K562 (cell line): Measurements from ENCODE around the gene MEAF6. TPM values are rescaled to one million over a fixed set of nuclear protein-coding genes. Genes with fewer than 3 reads are reported as not detected.

ENCODE experiments used
- ATAC-seq: fragments of 200-7000 bp; cut with Tn5 transposase; 3 replicates; pipeline ENCODE4 v1.9.1; 2020; ENCODE audit warnings: moderate library complexity
- Bru-seq: library from RNA; stranded (reverse); fragments of 400-500 nt; gene quantifications from one replicate; lab custom pipeline; 2021; lab: Mats Ljungman, UMichigan
- BruChase-seq, 2 experiments: library from RNA; stranded (reverse); fragments of 400-500 nt; gene quantifications; one replicate each; lab custom pipeline; 2021; lab: Mats Ljungman, UMichigan
- BruUV-seq: library from RNA; stranded (reverse); fragments of 400-500 nt; replicated peaks from 2 replicates; lab custom pipeline; 2021; lab: Mats Ljungman, UMichigan
- CTCF ChIA-PET: fragments of 300-600 bp; formaldehyde crosslinking; extraction: SDS; loops from one replicate; lab custom pipeline; 2021; ENCODE audit warnings: low intra/inter-chr PET ratio; lab: Yijun Ruan, JAX
- POLR2A ChIA-PET: fragments of 300-600, 350-650 bp; sonication (Branson Sonifier 250); formaldehyde crosslinking; extraction: SDS; loops from one replicate; lab custom pipeline; 2021; ENCODE audit warnings: antibody characterized with exemption, inconsistent platforms; lab: Yijun Ruan, JAX
- DNase-seq, 4 experiments: peaks; one replicate each; pipeline versions ENCODE4 v3.0.0 to v3.0.0-alpha.2; 2011 to 2018; ENCODE audit warnings: low spot score in 3 of 4, mixed read lengths in 3 of 4; ENCODE audit errors: extremely low read depth in 1 of 4
- FAIRE-seq: peaks from 2 replicates; lab custom pipeline; 2011; peaks lifted over from hg19 to GRCh38; lab: Jason Lieb, UNC
- H2AFZ ChIP-seq: 2 replicates; pipeline ENCODE4 v1.6.0; 2011; ENCODE audit warnings: low read depth, low read length, control low read depth, inconsistent platforms
- H3K27ac ChIP-seq: fragments of 200-600 bp; 3 replicates; pipeline ENCODE4 v1.8.0; 2011; ENCODE audit warnings: low read depth, mild to moderate bottlenecking, control low read depth, inconsistent platforms, low read length, moderate library complexity, mixed read lengths; ENCODE audit errors: extremely low read depth
- H3K27me3 ChIP-seq, 2 experiments: fragments of 300-600 bp in 1 of 2; 2 replicates in 1 of 2; 3 replicates in 1 of 2; pipeline versions ENCODE4 v1.6.0 to v1.8.0; 2011; ENCODE audit warnings: inconsistent platforms in 2 of 2, low read length in 2 of 2, mild to moderate bottlenecking in 1 of 2, mixed read lengths in 1 of 2, moderate library complexity in 1 of 2; ENCODE audit not compliant: control insufficient read depth in 2 of 2, insufficient read depth in 2 of 2
- H3K36me3 ChIP-seq: fragments of 300-600 bp; 3 replicates; pipeline ENCODE4 v1.8.0; 2011; ENCODE audit warnings: mild to moderate bottlenecking, low read length, inconsistent platforms; ENCODE audit not compliant: control insufficient read depth, insufficient read depth
- H3K4me1 ChIP-seq, 2 experiments: fragments of 200-600 bp in 1 of 2; replicated peaks in 1 of 2; 2 replicates in 1 of 2; 3 replicates in 1 of 2; pipeline versions ENCODE4 v1.5.1 to v1.8.0; 2011; ENCODE audit warnings: inconsistent platforms in 2 of 2, low read length in 2 of 2, mild to moderate bottlenecking in 1 of 2, mixed read lengths in 1 of 2, moderate library complexity in 1 of 2; ENCODE audit not compliant: control insufficient read depth in 2 of 2, insufficient read depth in 2 of 2
- H3K4me2 ChIP-seq: 2 replicates; pipeline ENCODE4 v1.6.1; 2011; ENCODE audit warnings: low read length, control low read depth, inconsistent platforms, mixed read lengths; ENCODE audit not compliant: insufficient read depth
- H3K4me3 ChIP-seq: fragments of 200-600 bp; sonication (generic), shearing (Covaris generic); 2 replicates; pipeline ENCODE4 v1.5.1; 2016; ENCODE audit warnings: control low read depth, inconsistent platforms
- H3K79me2 ChIP-seq: fragments of 200-600 bp; 3 replicates; pipeline ENCODE4 v1.8.0; 2011; ENCODE audit warnings: low read length, inconsistent platforms; ENCODE audit not compliant: control insufficient read depth, insufficient read depth
- H3K9ac ChIP-seq, 2 experiments: 2 replicates each; pipeline versions ENCODE4 v1.6.0 to v1.6.1; 2011; ENCODE audit warnings: low read depth in 2 of 2, low read length in 2 of 2, control low read depth in 1 of 2, inconsistent platforms in 1 of 2, mild to moderate bottlenecking in 1 of 2, mixed read lengths in 1 of 2; ENCODE audit not compliant: insufficient read depth in 1 of 2
- H3K9me1 ChIP-seq: one replicate; pipeline ENCODE4 v1.6.0; 2011; ENCODE audit warnings: inconsistent platforms, mild to moderate bottlenecking, low read length, moderate library complexity; ENCODE audit not compliant: control insufficient read depth, insufficient read depth
- H3K9me3 ChIP-seq: replicated peaks from 2 replicates; pipeline ENCODE4 v1.5.1; 2011; ENCODE audit warnings: low read depth, low read length, inconsistent platforms; ENCODE audit not compliant: control insufficient read depth, insufficient read depth
- H4K20me1 ChIP-seq: replicated peaks from 2 replicates; pipeline ENCODE4 v1.6.1; 2011; ENCODE audit warnings: low read length, inconsistent platforms, mixed read lengths; ENCODE audit not compliant: control insufficient read depth, insufficient read depth
- ATF2 ChIP-seq: sonication (generic); formaldehyde crosslinking; IDR thresholded peaks from 2 replicates; pipeline ENCODE4 v1.8.1; 2022; ENCODE audit warnings: missing genetic modification reagents
- EP300 ChIP-seq: IDR thresholded peaks from 2 replicates; pipeline ENCODE4 v1.6.1; 2012; ENCODE audit warnings: low read length, improper control_type of control experiment
- SRSF7 ChIP-seq: fragments of 200-400 bp; formaldehyde crosslinking; optimal IDR thresholded peaks from 2 replicates; pipeline ENCODE3; 2017; ENCODE audit warnings: mild to moderate bottlenecking, low read depth, low read length
- ZNF197 ChIP-seq: fragments of 200-800 bp; sonication (Bioruptor generic); IDR thresholded peaks from 2 replicates; pipeline ENCODE4 v1.6.1; 2016; ENCODE audit warnings: low read depth, missing genetic modification characterization, missing compliant biosample characterization
- ZNF398 ChIP-seq: fragments of 250-450 bp; sonication (Bioruptor Pico); IDR thresholded peaks from 2 replicates; pipeline ENCODE4 v1.8.0; 2021; ENCODE audit warnings: moderate library complexity, mild to moderate bottlenecking, inconsistent platforms
- ZNF445 ChIP-seq: fragments of 250-450 bp; sonication (Bioruptor Pico); IDR thresholded peaks from 2 replicates; pipeline ENCODE4 v1.4.0; 2020; ENCODE audit warnings: low read depth, mild to moderate bottlenecking, moderate library complexity
- ZNF507 ChIP-seq: conservative IDR thresholded peaks from 2 replicates; pipeline ENCODE4 v1.6.1; 2017; ENCODE audit warnings: missing genetic modification characterization, missing compliant biosample characterization
- WGBS: fragments of 100-300 bp; shearing (Covaris generic); methylation state at CpG from one replicate; pipeline ENCODE4 v1.1.6; 2016; ENCODE audit warnings: low coverage, mixed read lengths; ENCODE audit not compliant: insufficient coverage; ENCODE audit errors: missing lambda C conversion rate; 5-methylcytosine and 5-hydroxymethylcytosine counted together
- in situ Hi-C: fragments of 300-500 bp; cut with MboI; formaldehyde crosslinking; loops from 4 replicates; pipeline ENCODE4 v1.15.0; 2018; ENCODE audit warnings: inconsistent platforms, mixed read lengths
- intact Hi-C: fragments of 100-400 bp; cut with micrococcal nuclease; formaldehyde crosslinking; loops from 2 replicates; pipeline ENCODE4 v1.14.2; 2022
- long read RNA-seq, 3 experiments: library from polyadenylated mRNA in 2 of 3; library from RNA in 1 of 3; unstranded in 2 of 3; stranded (forward) in 1 of 3; transcript quantifications; one replicate each; pipeline ENCODE4 v2.0.0, GENCODE V29; 2019 to 2022
- polyA minus RNA-seq, 3 experiments: library from RNA; depleted of rRNA, polyadenylated mRNA; stranded (reverse); fragments of >200 nt; gene quantifications; 2 replicates each; pipeline ENCODE4 v1.2.3, GENCODE V29; 2011
- polyA plus RNA-seq, 8 experiments: library from polyadenylated mRNA; depleted of rRNA in 4 of 8; stranded (reverse) in 5 of 8; unstranded in 3 of 8; fragments of >200 nt; fragmentation: Nextera tagmentation in 2 of 8; fragmentation: Illumina TruSeq in 1 of 8; extraction: Ambion mirVana in 2 of 8; extraction: Trizol in 1 of 8; gene quantifications; 2 replicates each; pipeline versions ENCODE4 v1.2.1 to v1.2.3, GENCODE V29; 2011 to 2014; ENCODE audit warnings: inconsistent platforms in 1 of 8, missing spikeins in 1 of 8
- total RNA-seq, 7 experiments: library from RNA; depleted of rRNA in 6 of 7; stranded (reverse); fragments of >200 nt in 6 of 7; fragmentation: Illumina TruSeq in 2 of 7; extraction: Trizol in 2 of 7; gene quantifications; 2 replicates each; pipeline versions ENCODE4 v1.2.1 to v1.2.3, GENCODE V29; 2011 to 2021; ENCODE audit warnings: low replicate concordance in 1 of 7
- TF ChIP-seq, protein P1 (sequence below): fragments of 450-650 bp; IDR thresholded peaks from 2 replicates; pipeline ENCODE4 v1.6.1; 2014; ENCODE audit warnings: low read depth, mild to moderate bottlenecking, moderate library complexity, borderline replicate concordance

Gene MEAF6
- 74.7 and 79.0 TPM in 2 replicates for total RNA-seq (2011; cell fraction: chromatin; rRNA removed; ENCODE audit: low replicate concordance)
- total RNA-seq (2011; cell fraction: nucleolus; rRNA removed), result 41.5 and 45.5 TPM in 2 replicates
- total RNA-seq (2011; cell fraction: nucleoplasm; rRNA removed), result 60.9 and 81.0 TPM in 2 replicates
- 111 and 137 TPM in 2 replicates for total RNA-seq (2014; rRNA removed)
- 95.0 and 113 TPM in 2 replicates for total RNA-seq (2014; rRNA removed; fragmentation: Illumina TruSeq; extraction: Trizol)
- total RNA-seq (2015; rRNA removed; fragmentation: Illumina TruSeq; extraction: Trizol), result 89.2 and 92.3 TPM in 2 replicates
- 86.4 and 93.8 TPM in 2 replicates for total RNA-seq (2021)
- polyA plus RNA-seq (2011; rRNA removed), result 70.0 and 77.3 TPM in 2 replicates
- 37.7 and 68.5 TPM in 2 replicates for polyA plus RNA-seq (2011; cell fraction: cytosol; rRNA removed)
- 50.0 and 63.0 TPM in 2 replicates for polyA plus RNA-seq (2011; cell fraction: nucleus; rRNA removed)
- polyA plus RNA-seq (2012), result 67.6 and 77.9 TPM in 2 replicates
- 118 and 151 TPM in 2 replicates for polyA plus RNA-seq (2014; fragmentation: Illumina TruSeq; extraction: Trizol)
- polyA plus RNA-seq (2014; fragmentation: Nextera tagmentation; extraction: Ambion mirVana), result 10 to 100 TPM; 55.0 to 66.3 TPM
- polyA plus RNA-seq (2014; rRNA removed), result 109 and 110 TPM in 2 replicates
- 36.0 and 44.0 TPM in 2 replicates for polyA minus RNA-seq (2011; rRNA and poly(A)+ RNA removed)
- 20.2 and 28.3 TPM in 2 replicates for polyA minus RNA-seq (2011; cell fraction: cytosol; rRNA and poly(A)+ RNA removed)
- 30.8 and 52.4 TPM in 2 replicates for polyA minus RNA-seq (2011; cell fraction: nucleus; rRNA and poly(A)+ RNA removed)
- Bru-seq, nascent RNA, result percentile 82 among the genes with signal in this experiment
- BruChase-seq, experiment 1, labeled RNA remaining after a 2-hour chase, result percentile 89 among the genes with signal in this experiment
- BruChase-seq, experiment 2, labeled RNA remaining after a 6-hour chase, result percentile 90 among the genes with signal in this experiment
- long read RNA-seq, experiment 1, transcript MEAF6-201 (7 exons, 1,525 nt), result major isoform, 162 of 253 reads
- long read RNA-seq, experiment 1, transcript MEAF6-202 (6 exons, 603 nt), result minor isoform, 13 of 253 reads
- long read RNA-seq, experiment 1, transcript MEAF6-206 (8 exons, 1,408 nt), result minor isoform, 35 of 253 reads
- long read RNA-seq, experiment 1, partial matches to known transcripts, result 4 of 253 reads
- long read RNA-seq, experiment 1, other reads (novel, unspliced or antisense), result 35 of 253 reads
- long read RNA-seq, experiment 2, transcript MEAF6-201 (7 exons, 1,525 nt), result major isoform, 26 of 58 reads
- long read RNA-seq, experiment 2, partial matches to known transcripts, result 3 of 58 reads
- long read RNA-seq, experiment 2, other reads (novel, unspliced or antisense), result 23 of 58 reads
- long read RNA-seq, experiment 3, transcript MEAF6-206 (8 exons, 1,408 nt), result minor isoform, 7 of 120 reads
- long read RNA-seq, experiment 3, transcript MEAF6-202 (6 exons, 603 nt), result minor isoform, 6 of 120 reads
- long read RNA-seq, experiment 3, transcript MEAF6-201 (7 exons, 1,525 nt), result major isoform, 97 of 120 reads
- long read RNA-seq, experiment 3, partial matches to known transcripts, result 3 of 120 reads
- long read RNA-seq, experiment 3, other reads (novel, unspliced or antisense), result 7 of 120 reads

GRCh38 chr1:37514350-37515184 lies at the start of gene MEAF6:
TSS of gene MEAF6 (minus strand) at chr1:37514766. CDS start at chr1:37514746, 20 bp downstream.
- POLR2A ChIA-PET, result interaction anchor here (0.5 to 4.5 kb wide), 21 partner anchors 9 to 1705 kb away, joined by 3 to 42 read pairs (median 5); partner anchors contain the start of genes SNIP1 and ZC3H12A
- in situ Hi-C loops (no loop called here), intact Hi-C loops (loop anchor here (5.0 kb wide), 1 partner anchor 43 kb away; the partner anchor contains the start of gene DNALI1)
- peak; percentile 98 for ATAC-seq
- under 1% methylated on average over 83 of the region's 100 CpGs for WGBS
- BruUV-seq, result no TSS peak
- no peaks in the 10 kb centered on the region for H3K9me3 ChIP-seq
- H3K36me3 ChIP-seq, result peaks cover 25% of the 10 kb centered on the region
- no peak for FAIRE-seq
- DNase-seq, result peak; percentile 93 to 96 (median 95)
- peak within 1 kb of the TSS; percentile 99 for H3K27ac ChIP-seq
- peak within 1 kb of the TSS; percentile 96 for H3K4me2 ChIP-seq
- peak within 1 kb of the TSS; percentile 97 for H3K4me3 ChIP-seq
- no peaks in the 10 kb centered on the region for H3K27me3 ChIP-seq
- H3K4me1 ChIP-seq, result peaks cover 13 to 17% of the 10 kb centered on the region in 2 experiments; a peak in 4 of 5 replicates
- H3K9me1 ChIP-seq, result peaks cover 4% of the 10 kb centered on the region
- CTCF ChIA-PET, result interaction anchor here (0.6 to 1.1 kb wide), 3 partner anchors 14 to 345 kb away, joined by 3 to 4 read pairs (median 3); partner anchors contain the start of gene MTF1
- H3K79me2 ChIP-seq, result peaks cover 41% of the 10 kb centered on the region
- peaks cover 4% of the 10 kb centered on the region; the same call in 1 of the 2 replicates for H4K20me1 ChIP-seq
- H3K9ac ChIP-seq, result peak within 1 kb of the TSS; percentile 96 to 97
- peak within 1 kb of the TSS; percentile 98 for H2AFZ ChIP-seq
- TF ChIP-seq, protein P1, sequence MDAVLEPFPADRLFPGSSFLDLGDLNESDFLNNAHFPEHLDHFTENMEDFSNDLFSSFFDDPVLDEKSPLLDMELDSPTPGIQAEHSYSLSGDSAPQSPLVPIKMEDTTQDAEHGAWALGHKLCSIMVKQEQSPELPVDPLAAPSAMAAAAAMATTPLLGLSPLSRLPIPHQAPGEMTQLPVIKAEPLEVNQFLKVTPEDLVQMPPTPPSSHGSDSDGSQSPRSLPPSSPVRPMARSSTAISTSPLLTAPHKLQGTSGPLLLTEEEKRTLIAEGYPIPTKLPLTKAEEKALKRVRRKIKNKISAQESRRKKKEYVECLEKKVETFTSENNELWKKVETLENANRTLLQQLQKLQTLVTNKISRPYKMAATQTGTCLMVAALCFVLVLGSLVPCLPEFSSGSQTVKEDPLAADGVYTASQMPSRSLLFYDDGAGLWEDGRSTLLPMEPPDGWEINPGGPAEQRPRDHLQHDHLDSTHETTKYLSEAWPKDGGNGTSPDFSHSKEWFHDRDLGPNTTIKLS, result peak; percentile 89
- TF ChIP-seq ZNF197 (no peak), ATF2 (CRISPR knock-in tag) (no peak), ZNF507 (tag) (no peak), EP300 (no peak; the same call in 1 of the 2 replicates), ZNF398 (no peak), ZNF445 (CRISPR knock-in tag) (no peak), SRSF7 (no peak)
